Measurements from ENCODE around the gene AMOTL2. TPM values are rescaled to one million over a fixed set of nuclear protein-coding genes. Genes with fewer than 3 reads are reported as not detected.

The AMOTL2 gene
- total and polyA plus RNA-seq, 2 experiments from 2014 or later: 17.9 to 102 TPM

DNA sequence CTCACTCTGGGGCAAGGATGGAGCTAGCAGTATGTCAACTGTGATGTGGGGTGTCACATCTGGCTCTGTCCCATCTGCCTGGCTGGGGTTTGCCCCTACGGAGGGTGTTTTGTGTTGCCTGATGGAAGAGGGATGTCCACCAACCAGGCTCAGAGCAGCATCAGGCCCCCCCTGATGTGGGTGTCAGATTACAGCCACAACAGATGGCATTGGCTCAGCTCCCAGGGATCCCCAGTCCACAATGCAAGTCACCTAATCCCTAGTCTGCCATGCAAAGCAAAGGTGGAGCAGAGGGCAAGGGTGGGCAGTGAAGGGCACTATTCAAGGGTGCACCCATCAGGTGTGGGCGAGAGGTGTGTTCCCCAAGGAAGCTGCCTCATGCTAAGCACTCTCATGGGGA, 48.9 kb upstream of the AMOTL2 start:
- H3K4me2 ChIP-seq: no peak overlapping the region
- no peaks in the 10 kb centered on the region for H3K36me3 Mint-ChIP-seq (ENCODE audit: low read depth)
- no peaks in the 10 kb centered on the region for H3K36me3 ChIP-seq (ENCODE audit: insufficient read depth)
- H2AFZ ChIP-seq: peak overlapping the region; percentile 38; the same call in 1 of the 2 replicates
- 0 out of 2 replicates have a peak, but pooled peaks cover 5% of the 10 kb centered on the region for H3K4me1 ChIP-seq (ENCODE audit: insufficient read depth)
- H4K20me1 ChIP-seq (replicated peaks; ENCODE audit: insufficient read depth): no peaks in the 10 kb centered on the region
- H3K9me3 Mint-ChIP-seq: no peaks in the 10 kb centered on the region
- no peak overlapping the region for H3K27ac ChIP-seq (ENCODE audit: low read depth)
- no peaks in the 10 kb centered on the region for H3K9me2 ChIP-seq (ENCODE audit: insufficient read depth)
- H3F3A ChIP-seq (replicated peaks; ENCODE audit: low read depth): no peaks in the 10 kb centered on the region
- H3K27me3 ChIP-seq (ENCODE audit: insufficient read depth): no peaks in the 10 kb centered on the region
- H3K4me3 ChIP-seq: no peak overlapping the region
- TF ChIP-seq ZNF114 (CRISPR knock-in tag; IDR thresholded peaks at IDR 0.05): no peak
- no peak for TF ChIP-seq REST (IDR thresholded peaks at IDR 0.05; ENCODE audit: unreplicated experiment)
- no peak for TF ChIP-seq ZNF462 (CRISPR knock-in tag; IDR thresholded peaks at IDR 0.05)
- no peak for TF ChIP-seq JUNB (IDR thresholded peaks at IDR 0.05; ENCODE audit: unreplicated experiment)
- TF ChIP-seq, protein P1, sequence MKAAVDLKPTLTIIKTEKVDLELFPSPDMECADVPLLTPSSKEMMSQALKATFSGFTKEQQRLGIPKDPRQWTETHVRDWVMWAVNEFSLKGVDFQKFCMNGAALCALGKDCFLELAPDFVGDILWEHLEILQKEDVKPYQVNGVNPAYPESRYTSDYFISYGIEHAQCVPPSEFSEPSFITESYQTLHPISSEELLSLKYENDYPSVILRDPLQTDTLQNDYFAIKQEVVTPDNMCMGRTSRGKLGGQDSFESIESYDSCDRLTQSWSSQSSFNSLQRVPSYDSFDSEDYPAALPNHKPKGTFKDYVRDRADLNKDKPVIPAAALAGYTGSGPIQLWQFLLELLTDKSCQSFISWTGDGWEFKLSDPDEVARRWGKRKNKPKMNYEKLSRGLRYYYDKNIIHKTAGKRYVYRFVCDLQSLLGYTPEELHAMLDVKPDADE (IDR thresholded peaks at IDR 0.05): no peak
- TF ChIP-seq ZNF331 (CRISPR knock-in tag; IDR thresholded peaks at IDR 0.05; ENCODE audit: low read depth): no peak
- peaks cover 16% of the 10 kb centered on the region for H3K4me1 Mint-ChIP-seq
- no peaks in the 10 kb centered on the region for H3K79me2 ChIP-seq (replicated peaks; ENCODE audit: insufficient read depth)
- H3K27ac Mint-ChIP-seq: no peak overlapping the region
- no peak overlapping the region for H3K4me3 Mint-ChIP-seq
- ATAC-seq (peak; percentile 89), DNase-seq (ENCODE audit: low spot score) (peak; percentile 31)
- peaks cover 4% of the 10 kb centered on the region for H3K27me3 Mint-ChIP-seq (ENCODE audit: insufficient read depth, low read depth, poor library complexity)
